Urinary bladder (tissue), 4 donors: ENCODE data around the gene NR3C2. TPM values are rescaled to one million over a fixed set of nuclear protein-coding genes. Genes with fewer than 3 reads are reported as not detected.

Experiments
- DNase-seq: peaks from one replicate; pipeline ENCODE4 v3.0.0-alpha.2; 2015; ENCODE audit errors: extremely low spot score
- H3K27ac ChIP-seq: one replicate; pipeline ENCODE4 v1.5.1; 2013; ENCODE audit warnings: low read depth, mild to moderate bottlenecking, moderate library complexity
- H3K36me3 ChIP-seq: one replicate; pipeline ENCODE4 v1.6.1; 2013; ENCODE audit warnings: mild to moderate bottlenecking, moderate library complexity; ENCODE audit not compliant: insufficient read depth
- H3K4me1 ChIP-seq: one replicate; pipeline ENCODE4 v1.6.1; 2013; ENCODE audit warnings: mild to moderate bottlenecking, moderate library complexity; ENCODE audit not compliant: insufficient read depth
- H3K4me3 ChIP-seq: one replicate; pipeline ENCODE4 v1.5.1; 2013; ENCODE audit warnings: low read depth, low read length
- WGBS: extraction: QIAGEN DNeasy Blood & Tissue Kit; methylation state at CpG from one replicate; pipeline ENCODE4 v1.1.7; 2013; 5-methylcytosine and 5-hydroxymethylcytosine counted together
- polyA plus RNA-seq: library from polyadenylated mRNA; stranded (reverse); fragments of 200-250 nt; gene quantifications from one replicate; pipeline ENCODE4 v1.2.3, GENCODE V29; 2013
- total RNA-seq: library from RNA; depleted of rRNA; stranded (reverse); fragments of >200 nt; gene quantifications from one replicate; pipeline ENCODE4 v1.2.3, GENCODE V29; 2014
- donor health status: healthy with polysubstance abuse.
- donor health status: healthy.

NR3C2 gene
- total and polyA plus RNA-seq, 2 donors, result 15.5 to 19.1 TPM

DNA sequence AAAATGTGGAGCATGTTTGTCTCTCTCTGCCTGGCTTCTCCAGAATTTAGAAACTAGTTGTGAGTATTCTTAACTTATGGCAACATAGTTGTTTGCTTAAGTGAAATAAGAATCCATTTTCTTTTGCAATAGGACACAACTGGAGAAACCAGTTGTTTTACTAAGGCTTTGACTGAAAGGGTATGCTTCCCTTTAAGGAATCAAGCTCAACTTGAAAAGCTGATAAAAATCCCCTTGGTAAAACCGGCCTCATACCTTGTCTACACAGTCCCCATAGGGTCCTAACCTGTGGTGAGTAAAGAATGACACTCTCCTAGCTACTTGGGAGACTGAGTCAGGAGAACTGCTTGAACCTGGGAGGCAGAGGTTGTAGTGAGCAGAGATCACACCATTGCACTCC lies 139.8 kb downstream of the NR3C2 start:
- Histone ChIP-seq H3K36me3 (no peaks in the 10 kb centered on the region), H3K4me1 (no peaks in the 10 kb centered on the region), H3K27ac (no peak overlapping the region), H3K4me3 (no peak overlapping the region)
- no peak for DNase-seq
- 90% methylated on average over 1 of the region's 1 CpG for WGBS

DNA sequence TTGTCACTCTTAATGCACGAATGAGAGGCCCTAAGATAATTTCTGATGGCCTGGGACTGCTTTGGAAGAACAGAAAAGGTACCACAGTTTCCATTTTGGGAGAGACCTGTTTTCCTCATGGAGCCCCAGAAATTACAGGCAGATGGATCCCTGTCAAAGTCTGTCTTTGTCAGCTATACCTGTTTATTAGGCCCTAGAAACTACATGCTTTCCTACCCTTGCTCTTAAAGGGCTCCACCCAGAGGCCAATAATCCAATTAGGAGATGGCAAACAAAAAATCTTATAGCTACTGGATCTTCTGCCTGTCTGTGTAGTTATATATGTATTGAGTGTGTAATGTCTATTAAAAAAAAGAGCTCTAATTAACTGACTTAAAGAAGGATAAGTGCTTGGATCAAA lies 141.3 kb downstream of the NR3C2 start:
- DNase-seq, result no peak
- Histone ChIP-seq H3K4me1 (no peaks in the 10 kb centered on the region), H3K4me3 (no peak overlapping the region), H3K36me3 (no peaks in the 10 kb centered on the region), H3K27ac (no peak overlapping the region)
- 96% methylated on average over 1 of the region's 1 CpG for WGBS

DNA sequence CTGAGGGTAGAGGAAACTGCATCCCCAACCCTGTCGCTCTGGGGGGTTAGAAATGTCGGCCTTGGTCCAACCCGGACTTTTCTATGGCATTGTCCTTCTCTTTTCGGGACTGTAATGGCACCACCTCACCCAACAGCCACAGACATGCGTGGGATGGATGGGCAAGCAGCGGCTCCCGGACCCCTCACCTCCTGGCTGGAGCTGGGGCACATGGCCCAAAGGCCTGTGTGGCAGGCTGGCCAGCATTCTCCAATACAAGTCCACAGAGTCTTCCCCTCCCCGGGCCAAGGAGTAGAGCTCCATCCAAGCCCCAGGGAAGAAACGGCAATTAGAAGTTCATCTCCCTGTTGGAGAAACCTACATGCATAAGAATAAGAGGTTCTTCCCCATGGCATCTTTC lies 142.9 kb downstream of the NR3C2 start:
- WGBS, result 97% methylated on average over 9 of the region's 9 CpGs
- DNase-seq, result no peak
- Histone ChIP-seq H3K4me3 (no peak overlapping the region), H3K4me1 (no peaks in the 10 kb centered on the region), H3K27ac (no peak overlapping the region), H3K36me3 (no peaks in the 10 kb centered on the region)

DNA sequence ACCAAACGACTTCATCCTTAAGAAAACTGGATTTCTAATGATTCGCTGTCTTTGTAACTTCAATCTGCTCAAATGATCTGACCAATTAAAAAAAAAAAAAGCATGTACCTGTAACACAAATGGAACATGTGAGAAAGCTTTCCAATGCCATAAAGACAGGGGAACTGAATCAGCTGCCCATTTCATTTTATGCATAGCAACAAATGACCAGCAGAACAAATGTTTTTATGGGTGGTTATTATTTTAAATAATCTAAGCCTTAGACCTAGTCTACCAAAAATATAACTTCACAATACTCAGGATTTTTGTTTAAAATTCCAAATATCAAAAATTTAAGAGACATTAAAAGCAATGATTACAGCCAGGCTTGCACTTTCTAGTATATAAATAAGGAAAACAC lies 145.7 kb downstream of the NR3C2 start:
- 96% methylated on average over 2 of the region's 2 CpGs for WGBS

DNA sequence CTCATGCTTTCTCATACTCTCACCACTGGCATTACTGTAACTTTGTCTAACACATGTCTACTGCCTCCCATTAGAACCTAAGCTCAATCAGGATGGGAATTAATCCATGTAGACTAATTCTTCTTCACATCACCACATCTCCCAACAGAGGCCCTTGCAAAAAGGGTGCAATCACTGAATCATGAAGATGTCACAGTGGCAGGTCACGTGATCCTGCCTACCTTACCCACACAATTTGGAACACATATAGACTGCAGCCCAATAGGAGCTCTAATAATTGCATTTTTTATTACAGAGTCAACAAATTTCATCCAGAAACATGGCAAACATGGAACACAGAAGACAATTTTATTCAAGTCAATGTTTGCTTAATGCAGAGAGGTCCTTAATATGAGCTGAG lies 146.6 kb downstream of the NR3C2 start:
- H3K27ac ChIP-seq, result no peak overlapping the region
- no peak for DNase-seq
- no peaks in the 10 kb centered on the region for H3K4me1 ChIP-seq
- H3K36me3 ChIP-seq, result no peaks in the 10 kb centered on the region
- WGBS, result 97% methylated on average over 1 of the region's 1 CpG
- no peak overlapping the region for H3K4me3 ChIP-seq

More for the DNA sequence above, 145.7 kb downstream of the NR3C2 start:
- Histone ChIP-seq H3K36me3 (no peaks in the 10 kb centered on the region), H3K27ac (no peak overlapping the region), H3K4me3 (no peak overlapping the region), H3K4me1 (no peaks in the 10 kb centered on the region)
- DNase-seq, result no peak

DNA sequence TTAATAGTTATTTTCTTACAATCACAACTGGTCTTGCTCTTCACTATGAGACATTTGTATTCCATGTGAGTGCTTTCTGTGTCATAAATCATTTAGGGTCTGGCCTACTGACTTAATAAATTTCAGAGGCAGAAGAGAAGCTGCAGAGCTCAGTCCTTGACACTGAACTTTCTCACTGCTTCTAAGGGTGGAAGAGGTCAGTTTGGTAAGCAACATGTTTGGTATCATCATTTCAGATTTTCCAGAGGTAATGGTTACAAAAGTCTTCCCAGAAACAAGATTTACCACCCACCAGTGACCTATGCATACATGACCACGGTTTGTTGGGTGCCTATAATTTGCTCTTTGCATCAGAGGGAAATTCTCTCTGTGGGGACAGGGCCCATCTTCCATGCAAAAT lies 148.6 kb downstream of the NR3C2 start:
- no peaks in the 10 kb centered on the region for H3K4me1 ChIP-seq
- DNase-seq, result no peak
- 94% methylated on average over 1 of the region's 1 CpG for WGBS

DNA sequence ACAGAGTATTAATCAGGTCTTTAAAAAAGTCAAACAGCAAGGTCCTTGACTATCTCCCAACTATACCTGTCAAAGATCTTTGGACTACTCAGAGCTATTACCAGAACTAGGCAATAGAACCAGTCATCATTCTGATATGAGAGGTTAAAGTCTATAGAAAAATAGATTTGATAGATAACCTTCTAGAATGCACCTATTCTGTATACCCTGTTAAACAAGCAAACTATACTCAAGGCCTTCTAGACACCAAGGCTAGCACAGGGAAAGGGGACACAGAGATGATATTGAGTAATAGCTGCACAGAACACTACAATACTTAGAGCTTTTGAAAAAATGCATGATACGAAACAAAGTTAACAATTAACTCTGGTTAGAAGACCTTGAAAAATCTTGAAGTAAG lies 149.5 kb downstream of the NR3C2 start:
- H3K4me3 ChIP-seq, result no peak overlapping the region

More for the DNA sequence above, 148.6 kb downstream of the NR3C2 start:
- Histone ChIP-seq H3K36me3 (no peaks in the 10 kb centered on the region), H3K27ac (no peak overlapping the region), H3K4me3 (no peak overlapping the region)

DNA sequence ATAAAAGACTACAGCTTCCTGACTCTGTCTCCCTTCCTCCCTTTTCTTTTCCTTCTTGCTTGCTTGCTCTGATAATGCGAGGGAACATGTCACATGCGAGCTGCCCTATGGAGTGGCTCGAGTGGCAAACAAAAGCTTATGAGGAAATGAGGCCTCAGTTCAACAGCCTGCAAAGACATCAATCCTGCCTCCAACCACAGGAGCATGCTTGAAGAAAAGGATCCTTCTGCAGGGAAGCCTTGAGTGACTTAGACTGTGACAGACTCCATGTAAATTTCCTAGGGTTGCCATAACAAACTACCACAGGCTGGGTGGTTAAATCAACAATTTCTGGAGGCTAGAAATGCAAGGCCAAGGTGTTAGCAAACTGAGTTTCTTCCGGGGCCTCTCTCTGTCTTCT lies 152.5 kb downstream of the NR3C2 start:
- Histone ChIP-seq H3K4me1 (no peaks in the 10 kb centered on the region), H3K4me3 (no peak overlapping the region), H3K36me3 (no peaks in the 10 kb centered on the region), H3K27ac (no peak overlapping the region)
- DNase-seq, result no peak
- 86% methylated on average over 4 of the region's 4 CpGs for WGBS

More for the DNA sequence above, 149.5 kb downstream of the NR3C2 start:
- Histone ChIP-seq H3K27ac (no peak overlapping the region), H3K36me3 (no peaks in the 10 kb centered on the region), H3K4me1 (no peaks in the 10 kb centered on the region)
- WGBS, result 96% methylated on average over 1 of the region's 1 CpG
- DNase-seq, result no peak

DNA sequence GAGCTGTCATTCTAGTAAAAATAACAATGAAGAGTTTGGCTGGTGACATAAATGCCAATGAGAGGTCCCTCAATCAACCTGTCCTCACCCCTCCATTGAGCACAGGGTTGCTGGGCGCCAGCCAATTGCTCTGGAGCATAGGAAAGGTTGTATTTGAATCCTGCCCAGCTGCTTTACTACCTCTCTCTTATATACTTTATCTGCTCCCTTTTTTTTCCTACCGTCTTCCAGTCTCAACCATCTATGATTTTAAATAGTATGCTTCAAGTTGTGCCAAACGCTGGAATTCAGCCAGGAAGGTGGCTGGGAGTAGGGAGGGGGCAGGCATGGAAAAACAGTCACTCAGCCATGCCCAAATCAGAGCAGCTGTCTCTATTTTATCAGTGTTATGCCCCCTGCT lies 153.8 kb downstream of the NR3C2 start:
- DNase-seq, result no peak
- Histone ChIP-seq H3K4me3 (no peak overlapping the region), H3K27ac (no peak overlapping the region), H3K36me3 (no peaks in the 10 kb centered on the region), H3K4me1 (no peaks in the 10 kb centered on the region)
- 43% methylated on average over 3 of the region's 3 CpGs for WGBS

DNA sequence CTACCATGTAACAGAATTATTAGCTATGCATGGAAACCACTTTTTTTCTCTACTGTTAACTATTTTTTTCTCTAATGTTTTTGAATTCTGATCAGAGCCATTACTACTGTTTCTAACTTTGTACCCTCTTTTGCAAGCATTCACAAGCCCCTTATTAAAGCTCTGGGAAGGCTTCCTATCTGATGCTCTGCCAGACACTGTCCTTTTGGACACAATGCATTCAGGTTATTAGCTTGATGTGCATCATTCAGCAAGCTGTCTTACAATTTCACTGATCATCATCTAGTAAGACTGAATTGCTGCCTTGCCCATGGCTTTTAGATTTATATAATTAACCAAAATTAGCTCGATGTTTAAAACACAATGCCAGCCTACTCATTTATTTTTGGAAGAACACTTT lies 155.1 kb downstream of the NR3C2 start:
- H3K4me1 ChIP-seq, result no peaks in the 10 kb centered on the region
- H3K27ac ChIP-seq, result no peak overlapping the region
- no peak for DNase-seq
- 90% methylated on average over 1 of the region's 1 CpG for WGBS
- no peak overlapping the region for H3K4me3 ChIP-seq
- H3K36me3 ChIP-seq, result no peaks in the 10 kb centered on the region

DNA sequence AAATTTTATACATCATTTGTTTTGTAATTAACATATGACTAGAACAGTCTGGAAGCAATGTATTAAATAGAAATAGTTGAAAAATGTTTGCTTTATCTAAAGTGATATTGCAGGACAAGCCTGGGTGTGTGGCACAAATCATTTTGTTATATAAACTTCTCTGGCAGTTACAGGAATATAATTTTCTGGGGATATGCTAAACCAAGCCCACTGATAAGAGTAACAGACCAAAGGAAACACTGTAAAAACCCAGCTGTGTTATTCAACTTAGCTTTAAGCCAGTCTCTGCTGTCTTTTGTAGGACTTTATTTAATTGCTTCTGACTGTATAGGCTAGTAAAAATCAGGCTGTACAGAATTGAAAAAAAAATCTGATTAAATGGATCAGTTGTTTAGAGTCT lies 156.2 kb downstream of the NR3C2 start:
- H3K4me3 ChIP-seq, result no peak overlapping the region
- H3K27ac ChIP-seq, result no peak overlapping the region
- no peaks in the 10 kb centered on the region for H3K36me3 ChIP-seq
- DNase-seq, result no peak
- H3K4me1 ChIP-seq, result no peaks in the 10 kb centered on the region

DNA sequence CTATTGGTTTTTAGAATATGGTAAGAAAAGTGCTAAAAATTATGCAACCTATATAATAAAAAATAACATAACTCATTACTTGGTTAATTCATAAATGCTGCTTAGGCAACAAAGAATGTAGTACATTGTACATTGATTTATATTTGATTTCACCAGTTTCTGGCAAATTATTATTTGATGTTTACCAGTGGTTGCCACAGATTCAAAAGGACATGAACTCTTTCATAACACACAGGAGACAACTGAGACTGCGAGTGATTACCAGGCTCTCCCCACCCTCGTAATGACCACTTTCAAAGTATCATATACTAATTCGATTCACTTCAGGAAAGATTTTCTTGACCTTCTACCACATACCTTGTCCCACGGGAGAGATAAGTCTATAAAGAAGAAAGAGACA lies 158.5 kb downstream of the NR3C2 start:
- Histone ChIP-seq H3K36me3 (no peaks in the 10 kb centered on the region), H3K4me1 (no peaks in the 10 kb centered on the region), H3K27ac (no peak overlapping the region), H3K4me3 (no peak overlapping the region)
- 70% methylated on average over 4 of the region's 4 CpGs for WGBS
- DNase-seq, result no peak

DNA sequence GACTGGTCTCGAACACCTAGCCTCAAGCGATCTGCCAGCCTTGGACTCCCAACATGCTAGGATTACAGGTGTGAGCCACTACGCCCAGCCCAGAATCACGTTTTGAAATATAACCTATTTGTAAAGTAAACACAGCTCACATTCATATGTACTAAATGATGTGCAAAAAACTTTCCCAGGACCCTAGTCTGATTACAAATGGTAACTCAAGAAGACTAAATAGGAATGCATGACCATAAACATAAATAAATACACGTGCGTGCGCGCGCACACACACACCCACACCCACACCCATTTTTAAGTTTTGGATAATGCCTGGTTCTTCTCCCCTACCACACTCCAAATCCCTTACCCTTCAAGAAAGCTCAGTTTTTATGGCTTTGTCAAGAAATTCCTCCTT lies 163.9 kb downstream of the NR3C2 start:
- H3K4me1 ChIP-seq, result no peaks in the 10 kb centered on the region
- no peaks in the 10 kb centered on the region for H3K36me3 ChIP-seq
- DNase-seq, result no peak
- no peak overlapping the region for H3K27ac ChIP-seq
- no peak overlapping the region for H3K4me3 ChIP-seq
- WGBS, result 96% methylated on average over 9 of the region's 9 CpGs

DNA sequence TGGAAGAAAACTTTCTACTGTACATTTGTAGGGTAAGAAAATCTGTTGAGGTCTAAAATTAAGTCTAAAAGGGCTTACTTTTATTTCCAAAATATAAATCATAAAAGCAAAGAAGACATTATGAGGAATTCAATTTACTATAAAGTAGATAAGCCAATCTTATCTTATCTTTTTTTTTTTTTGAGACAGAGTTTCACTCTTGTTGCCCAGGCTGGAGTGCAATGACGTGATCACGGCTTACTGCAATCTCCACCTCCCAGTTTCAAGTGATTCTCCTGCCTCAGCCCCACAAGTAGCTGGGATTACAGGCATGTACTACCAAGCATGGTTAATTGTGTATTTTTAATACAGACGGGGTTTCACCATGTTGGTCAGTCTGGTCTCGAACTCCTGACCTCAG lies 166.9 kb downstream of the NR3C2 start:
- no peaks in the 10 kb centered on the region for H3K4me1 ChIP-seq
- H3K27ac ChIP-seq, result no peak overlapping the region
- WGBS, result 44% methylated on average over 4 of the region's 4 CpGs
- H3K36me3 ChIP-seq, result no peaks in the 10 kb centered on the region
- DNase-seq, result no peak
- no peak overlapping the region for H3K4me3 ChIP-seq

DNA sequence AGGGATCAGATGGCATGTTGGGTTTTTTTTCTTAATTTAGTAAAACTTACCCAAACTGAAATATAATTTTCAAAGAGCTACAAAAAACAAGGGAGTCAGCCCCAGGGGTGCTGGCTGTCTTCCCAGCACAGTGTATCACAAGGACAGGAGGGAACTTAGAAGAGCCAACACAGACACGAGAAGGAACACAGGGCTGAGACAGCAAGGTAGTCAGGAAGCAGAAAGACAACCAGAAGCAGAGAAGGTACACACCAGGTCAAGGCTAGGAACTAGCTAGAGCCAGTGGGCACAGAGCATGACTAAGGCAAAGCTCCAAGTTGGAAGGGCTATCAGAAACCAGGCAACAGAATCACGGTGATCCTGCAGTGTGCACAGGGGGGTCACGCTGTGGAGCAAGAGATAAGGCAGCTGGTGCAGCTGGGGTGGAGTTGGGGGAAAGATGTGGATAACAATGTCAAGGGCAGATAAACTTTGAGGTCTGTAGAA lies 168.7 kb downstream of the NR3C2 start:
- Histone ChIP-seq H3K4me3 (no peak overlapping the region), H3K36me3 (no peaks in the 10 kb centered on the region), H3K27ac (no peak overlapping the region), H3K4me1 (no peaks in the 10 kb centered on the region)
- WGBS, result 33% methylated on average over 3 of the region's 3 CpGs
- no peak for DNase-seq
